ENCODE measurements around the gene DPP10.

DPP10 gene

GRCh38 chr2:115174651-115175050 is 732.2 kb downstream of the DPP10 start:
- Histone ChIP-seq H2AFZ (ENCODE audit: low read length) (no peak overlapping the region), H3K9ac (ENCODE audit: low read length) (no peak overlapping the region), H3K27ac (ENCODE audit: low read depth, low read length, poor library complexity, severe bottlenecking) (no peak overlapping the region), H3K4me1 (ENCODE audit: insufficient read depth, low read length, severe bottlenecking) (no peaks in the 10 kb centered on the region), H3K79me2 (ENCODE audit: insufficient read depth, low read length) (no peaks in the 10 kb centered on the region), H3K4me2 (ENCODE audit: low read length) (no peak overlapping the region), H3K36me3 (ENCODE audit: insufficient read depth, low read length) (no peaks in the 10 kb centered on the region), H3F3A (ENCODE audit: insufficient read depth, low read length) (no peaks in the 10 kb centered on the region), H3K27me3 (ENCODE audit: insufficient read depth, low read length) (no peaks in the 10 kb centered on the region), H3K4me3 (ENCODE audit: low read depth, low read length, poor library complexity, severe bottlenecking) (no peak overlapping the region), H3K9me2 (ENCODE audit: low read depth, low read length) (no peaks in the 10 kb centered on the region), H4K20me1 (ENCODE audit: insufficient read depth, low read length) (no peaks in the 10 kb centered on the region), H3K9me3 (ENCODE audit: low read length) (no peaks in the 10 kb centered on the region)
- TF ChIP-seq EZH2 (IDR thresholded peaks at IDR 0.05; ENCODE audit: borderline replicate concordance, low read length) (no peak), CTCF (IDR thresholded peaks at IDR 0.05; ENCODE audit: low read length) (no peak)

GRCh38 chr2:115183144-115183543 is 740.7 kb downstream of the DPP10 start:
- Histone ChIP-seq H3K9me2 (ENCODE audit: low read depth, low read length) (no peaks in the 10 kb centered on the region), H3K4me2 (ENCODE audit: low read length) (no peak overlapping the region), H3K4me1 (ENCODE audit: insufficient read depth, low read length, severe bottlenecking) (no peaks in the 10 kb centered on the region), H3K9ac (ENCODE audit: low read length) (no peak overlapping the region), H3K36me3 (ENCODE audit: insufficient read depth, low read length) (no peaks in the 10 kb centered on the region), H3K27me3 (ENCODE audit: insufficient read depth, low read length) (no peaks in the 10 kb centered on the region), H3K4me3 (ENCODE audit: low read depth, low read length, poor library complexity, severe bottlenecking) (no peak overlapping the region), H2AFZ (ENCODE audit: low read length) (no peak overlapping the region), H3K27ac (ENCODE audit: low read depth, low read length, poor library complexity, severe bottlenecking) (no peak overlapping the region), H3F3A (ENCODE audit: insufficient read depth, low read length) (no peaks in the 10 kb centered on the region), H3K9me3 (ENCODE audit: low read length) (no peaks in the 10 kb centered on the region), H4K20me1 (ENCODE audit: insufficient read depth, low read length) (no peaks in the 10 kb centered on the region), H3K79me2 (ENCODE audit: insufficient read depth, low read length) (no peaks in the 10 kb centered on the region)
- TF ChIP-seq EZH2 (IDR thresholded peaks at IDR 0.05; ENCODE audit: borderline replicate concordance, low read length), result no peak
- no peak for TF ChIP-seq CTCF (IDR thresholded peaks at IDR 0.05; ENCODE audit: low read length)

GRCh38 chr2:115190459-115190858 is 748.0 kb downstream of the DPP10 start:
- no peak for TF ChIP-seq CTCF (IDR thresholded peaks at IDR 0.05; ENCODE audit: low read length)
- no peak for TF ChIP-seq EZH2 (IDR thresholded peaks at IDR 0.05; ENCODE audit: borderline replicate concordance, low read length)
- Histone ChIP-seq H4K20me1 (ENCODE audit: insufficient read depth, low read length) (no peaks in the 10 kb centered on the region), H3K4me3 (ENCODE audit: low read depth, low read length, poor library complexity, severe bottlenecking) (no peak overlapping the region), H3K27ac (ENCODE audit: low read depth, low read length, poor library complexity, severe bottlenecking) (no peak overlapping the region), H3K4me2 (ENCODE audit: low read length) (no peak overlapping the region), H2AFZ (ENCODE audit: low read length) (no peak overlapping the region), H3F3A (ENCODE audit: insufficient read depth, low read length) (no peaks in the 10 kb centered on the region), H3K27me3 (ENCODE audit: insufficient read depth, low read length) (no peaks in the 10 kb centered on the region), H3K9me3 (ENCODE audit: low read length) (no peaks in the 10 kb centered on the region), H3K9ac (ENCODE audit: low read length) (no peak overlapping the region), H3K79me2 (ENCODE audit: insufficient read depth, low read length) (no peaks in the 10 kb centered on the region), H3K9me2 (ENCODE audit: low read depth, low read length) (no peaks in the 10 kb centered on the region), H3K4me1 (ENCODE audit: insufficient read depth, low read length, severe bottlenecking) (no peaks in the 10 kb centered on the region), H3K36me3 (ENCODE audit: insufficient read depth, low read length) (no peaks in the 10 kb centered on the region)

Measured in OCI-LY1 (cell line).